ENCODE results near the gene ABCC1. TPM values are rescaled to one million over a fixed set of nuclear protein-coding genes. Genes with fewer than 3 reads are reported as not detected.

The ABCC1 gene
- total RNA-seq, 1 donor from 2014 or later, result 47.9 TPM

GRCh38 chr16:15947983-15948509, 1.4 kb upstream of the ABCC1 start:
- no peak for TF ChIP-seq CTCF (IDR thresholded peaks at IDR 0.05)
- Mint-ChIP-seq H3K4me1 (ENCODE audit: low read depth) (peaks cover 40% of the 10 kb centered on the region), H3K27me3 (ENCODE audit: low read depth) (no peaks in the 10 kb centered on the region), H3K36me3 (ENCODE audit: low read depth) (no peaks in the 10 kb centered on the region), H3K9me3 (ENCODE audit: low read depth) (no peaks in the 10 kb centered on the region), H3K27ac (ENCODE audit: unreplicated experiment) (no peak overlapping the region), H3K4me3 (ENCODE audit: unreplicated experiment) (no peak overlapping the region)
- no peak for DNase-seq (ENCODE audit: low spot score)

- Mint-ChIP-seq H3K4me1 (ENCODE audit: low read depth) (peaks cover 44% of the 10 kb centered on the region), H3K9me3 (ENCODE audit: low read depth) (no peaks in the 10 kb centered on the region), H3K27ac (ENCODE audit: unreplicated experiment) (no peak overlapping the region), H3K27me3 (ENCODE audit: low read depth) (no peaks in the 10 kb centered on the region), H3K4me3 (ENCODE audit: unreplicated experiment) (peak overlapping the region; percentile 67), H3K36me3 (ENCODE audit: low read depth) (no peaks in the 10 kb centered on the region)
- no peak for TF ChIP-seq CTCF (IDR thresholded peaks at IDR 0.05)
- DNase-seq (ENCODE audit: low spot score), result peak; percentile 21
Observed at GRCh38 chr16:15948532-15949209, 745 bp upstream of the ABCC1 start.

GRCh38 chr16:15950161-15950854, 892 bp downstream of the ABCC1 start:
- Mint-ChIP-seq H3K9me3 (ENCODE audit: low read depth) (no peaks in the 10 kb centered on the region), H3K27ac (ENCODE audit: unreplicated experiment) (peak overlapping the region; percentile 92), H3K4me3 (ENCODE audit: unreplicated experiment) (peak overlapping the region; percentile 92), H3K4me1 (ENCODE audit: low read depth) (peaks cover 48% of the 10 kb centered on the region), H3K36me3 (ENCODE audit: low read depth) (no peaks in the 10 kb centered on the region), H3K27me3 (ENCODE audit: low read depth) (no peaks in the 10 kb centered on the region)
- peak; percentile 67 for DNase-seq (ENCODE audit: low spot score)
- no peak for TF ChIP-seq CTCF (IDR thresholded peaks at IDR 0.05)

GRCh38 chr16:15950869-15951268, 1.5 kb downstream of the ABCC1 start:
- Mint-ChIP-seq H3K36me3 (ENCODE audit: low read depth) (no peaks in the 10 kb centered on the region), H3K4me1 (ENCODE audit: low read depth) (peaks cover 52% of the 10 kb centered on the region), H3K27ac (ENCODE audit: unreplicated experiment) (peak overlapping the region; percentile 92), H3K27me3 (ENCODE audit: low read depth) (no peaks in the 10 kb centered on the region), H3K9me3 (ENCODE audit: low read depth) (no peaks in the 10 kb centered on the region), H3K4me3 (ENCODE audit: unreplicated experiment) (peak overlapping the region; percentile 92)
- DNase-seq (ENCODE audit: low spot score), result no peak
- no peak for TF ChIP-seq CTCF (IDR thresholded peaks at IDR 0.05)

- no peaks in the 10 kb centered on the region for H3K9me3 Mint-ChIP-seq (ENCODE audit: low read depth)
- peak overlapping the region; percentile 33 for H3K4me3 Mint-ChIP-seq (ENCODE audit: unreplicated experiment)
- DNase-seq (ENCODE audit: low spot score), result peak; percentile 24
- H3K27ac Mint-ChIP-seq (ENCODE audit: unreplicated experiment), result no peak overlapping the region
- no peaks in the 10 kb centered on the region for H3K27me3 Mint-ChIP-seq (ENCODE audit: low read depth)
- no peaks in the 10 kb centered on the region for H3K36me3 Mint-ChIP-seq (ENCODE audit: low read depth)
- H3K4me1 Mint-ChIP-seq (ENCODE audit: low read depth), result peaks cover 43% of the 10 kb centered on the region
- TF ChIP-seq CTCF (IDR thresholded peaks at IDR 0.05), result no peak
Observed at GRCh38 chr16:15951852-15952251, 2.4 kb downstream of the ABCC1 start.

All from chondrocyte (in vitro differentiated cells).